Sigmoid colon (tissue), 4 donors: ENCODE data around the gene TFF2.

ENCODE experiments used
- CTCF ChIP-seq, 4 experiments: fragments of 450-650 bp in 3 of 4; fragments of 200-600 bp in 1 of 4; IDR thresholded peaks; one replicate each; pipeline ENCODE4 v1.5.1; 2016 to 2019; ENCODE audit warnings: antibody characterized with exemption in 4 of 4, mild to moderate bottlenecking in 3 of 4, moderate library complexity in 2 of 4
- EP300 ChIP-seq, 4 donors: sonication (generic); formaldehyde crosslinking; IDR thresholded peaks; one replicate each; pipeline ENCODE4 v1.6.1; 2017; ENCODE audit warnings: antibody characterized with exemption in 4 of 4
- POLR2A ChIP-seq, 2 donors: fragments of 450-650 bp; IDR thresholded peaks; one replicate each; pipeline ENCODE4 v1.6.1; 2016; ENCODE audit warnings: antibody characterized with exemption in 2 of 2, mild to moderate bottlenecking in 2 of 2, moderate library complexity in 2 of 2
- POLR2AphosphoS5 ChIP-seq, 4 donors: sonication (generic); formaldehyde crosslinking; IDR thresholded peaks; one replicate each; pipeline ENCODE4 v1.6.1; 2017; ENCODE audit warnings: antibody characterized with exemption in 4 of 4

GRCh38 chr21:42312626-42313104 lies 38.1 kb downstream of the TFF2 start:
- TF ChIP-seq POLR2A (IDR thresholded peaks at IDR 0.05) (no peak), CTCF (IDR thresholded peaks at IDR 0.05) (no peak), EP300 (IDR thresholded peaks at IDR 0.05) (no peak), POLR2AphosphoS5 (IDR thresholded peaks at IDR 0.05) (no peak)
